HG03135 (cell line): ENCODE data around the gene JPH2.
"Not testable (repeated sequence)": the region's sequence is repeated elsewhere in the genome, so short reads cannot be mapped to it uniquely, and the experiment has no call there.

ENCODE experiments used
- ATAC-seq: cut with Tn5 transposase; IDR thresholded peaks from one replicate; pipeline ENCODE4 v1.9.1; 2021; ENCODE audit warnings: mild to moderate bottlenecking, moderate library complexity; ENCODE audit not compliant: unreplicated experiment

Gene JPH2

GRCh38 chr20:44187054-44187771 lies at the start of gene JPH2:
Gene JPH2 (minus strand): TSS chr20:44187188. CDS start chr20:44186705, 483 bp downstream.
- no peak for ATAC-seq

- ATAC-seq = no peak
Measured at GRCh38 chr20:44235702-44236101, 48.7 kb upstream of the JPH2 start.

GRCh38 chr20:44234566-44235317 lies 47.8 kb upstream of the JPH2 start:
- no peak for ATAC-seq

DNA sequence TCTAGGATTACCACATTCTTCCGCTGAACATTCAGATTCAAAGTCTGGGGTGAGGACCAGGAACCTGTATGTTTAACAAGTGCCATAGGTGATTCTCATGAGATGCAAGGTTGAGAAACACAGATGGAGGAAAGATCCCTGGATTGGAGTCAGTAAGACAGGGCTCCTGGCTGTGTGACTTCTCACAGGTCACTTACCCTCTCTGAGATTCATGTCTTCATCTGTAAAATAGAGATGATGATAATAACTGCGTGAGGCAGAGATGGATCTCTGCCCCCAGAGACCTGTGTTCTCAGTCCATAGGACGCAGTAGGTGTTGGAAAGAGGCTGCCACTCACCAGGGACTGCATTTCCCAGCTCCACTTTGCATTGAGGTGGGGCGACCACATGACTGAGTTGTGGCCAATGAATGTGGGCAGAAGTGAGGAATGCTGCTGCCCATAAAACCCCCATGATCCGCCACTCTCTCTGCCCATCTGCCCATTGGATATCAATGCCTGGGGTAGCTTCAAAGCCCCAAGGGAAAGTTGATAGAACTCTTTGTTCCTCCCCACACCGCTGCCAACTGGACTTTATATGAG lies 46.5 kb upstream of the JPH2 start:
- no peak for ATAC-seq

- not testable (repeated sequence) for ATAC-seq
Measured at GRCh38 chr20:44232469-44232856, 45.5 kb upstream of the JPH2 start.

GRCh38 chr20:44231713-44232468 lies 44.9 kb upstream of the JPH2 start:
- no peak for ATAC-seq

DNA sequence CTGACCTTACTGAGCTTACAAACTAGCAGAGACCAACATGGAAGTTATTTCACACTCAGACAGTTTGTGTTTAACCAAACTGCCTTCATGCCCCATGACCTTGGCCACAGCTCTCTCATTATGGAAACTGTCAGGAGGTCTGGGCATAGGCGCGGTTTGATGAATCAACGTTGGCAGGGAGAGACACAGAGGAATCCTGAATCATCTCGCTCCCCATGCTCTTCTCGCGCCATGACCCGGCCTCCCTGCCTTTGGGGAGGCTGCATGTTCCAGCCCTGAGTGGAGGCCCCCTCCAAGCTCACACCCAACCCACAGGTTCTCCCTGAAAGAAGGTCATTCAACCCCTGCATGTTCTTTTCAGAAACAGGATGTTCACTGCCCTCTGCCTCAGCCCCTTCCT lies 44.2 kb upstream of the JPH2 start:
- no peak for ATAC-seq

DNA sequence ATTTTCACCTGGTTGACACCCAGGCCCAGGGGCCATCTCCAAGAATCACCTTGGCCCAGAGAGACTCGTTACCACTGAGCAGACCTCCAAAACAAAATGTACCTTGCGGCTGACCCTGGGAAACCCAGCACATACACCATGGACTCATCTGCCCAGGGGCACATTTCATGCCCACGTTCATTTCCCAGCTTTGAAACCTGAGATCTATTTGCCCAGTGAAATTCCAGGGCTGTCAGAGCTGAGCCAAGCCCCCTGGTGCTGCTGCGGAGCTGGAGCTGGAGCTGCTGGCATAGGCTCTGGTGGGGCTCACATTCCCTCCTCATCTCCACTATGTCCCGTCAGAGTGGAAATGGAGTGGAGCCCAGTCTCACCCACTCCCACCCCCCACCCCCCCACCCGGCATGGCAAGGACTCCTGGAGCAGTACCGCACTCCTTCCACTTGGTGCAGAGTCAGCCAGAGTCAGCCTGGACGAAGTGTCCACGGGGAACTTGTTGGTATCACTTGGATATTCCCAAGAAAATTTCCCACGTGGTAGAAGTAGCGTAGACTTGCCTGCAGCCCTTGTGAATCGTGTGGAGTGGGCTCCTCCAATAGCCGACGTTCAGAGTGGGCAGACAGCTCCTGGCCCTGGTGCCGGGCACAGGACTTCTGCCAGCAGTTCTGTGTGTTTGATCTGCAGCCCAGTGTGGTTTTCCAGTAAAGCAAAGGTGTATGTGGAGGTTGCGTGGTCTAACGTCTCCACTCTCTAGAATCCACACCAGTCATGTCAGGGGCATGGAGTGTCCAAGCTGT lies 41.7 kb upstream of the JPH2 start:
- ATAC-seq = no peak

DNA sequence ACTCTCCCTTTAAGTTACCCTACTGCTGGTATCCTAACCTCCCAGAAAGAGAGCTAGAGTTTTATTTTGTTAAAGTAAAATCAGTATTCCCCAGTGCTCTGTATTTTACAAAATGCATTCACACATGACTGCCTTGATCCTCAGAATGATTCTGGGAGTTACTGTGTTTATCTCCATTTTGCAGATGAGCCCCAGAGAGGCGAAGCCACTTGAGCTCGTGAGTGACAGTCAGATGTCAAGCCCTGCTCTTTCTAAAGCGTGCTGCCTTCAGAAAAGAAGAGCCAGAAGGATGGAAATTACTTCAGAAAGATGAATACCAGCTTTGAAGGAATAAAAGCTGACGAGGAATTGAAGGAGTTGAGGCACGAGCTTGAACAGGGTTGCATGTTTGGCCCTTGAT lies 37.6 kb upstream of the JPH2 start:
- ATAC-seq = no peak

- no peak for ATAC-seq
Measured at GRCh38 chr20:44223721-44224120, 36.7 kb upstream of the JPH2 start.

- ATAC-seq = no peak
Measured at GRCh38 chr20:44222633-44223368, 35.8 kb upstream of the JPH2 start.

DNA sequence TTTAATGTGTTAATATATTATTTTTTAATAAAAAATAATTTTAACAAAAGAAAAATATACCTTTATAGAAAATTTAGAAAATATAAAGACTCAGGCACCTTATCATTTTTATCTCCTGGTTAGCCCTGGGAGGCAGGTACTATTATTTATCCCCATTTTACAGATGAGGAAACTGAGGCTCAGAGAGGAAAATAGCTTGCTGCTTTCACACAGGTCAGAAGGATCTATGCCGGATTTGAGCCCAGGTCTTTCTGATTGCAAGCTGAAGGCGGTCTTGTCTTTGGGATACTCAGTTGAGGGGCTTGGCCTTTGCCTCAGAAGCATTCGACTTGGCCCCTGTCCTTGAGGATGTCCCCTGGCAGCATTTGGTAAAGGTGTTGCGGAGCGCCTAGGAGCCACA lies 35.0 kb upstream of the JPH2 start:
- no peak for ATAC-seq

DNA sequence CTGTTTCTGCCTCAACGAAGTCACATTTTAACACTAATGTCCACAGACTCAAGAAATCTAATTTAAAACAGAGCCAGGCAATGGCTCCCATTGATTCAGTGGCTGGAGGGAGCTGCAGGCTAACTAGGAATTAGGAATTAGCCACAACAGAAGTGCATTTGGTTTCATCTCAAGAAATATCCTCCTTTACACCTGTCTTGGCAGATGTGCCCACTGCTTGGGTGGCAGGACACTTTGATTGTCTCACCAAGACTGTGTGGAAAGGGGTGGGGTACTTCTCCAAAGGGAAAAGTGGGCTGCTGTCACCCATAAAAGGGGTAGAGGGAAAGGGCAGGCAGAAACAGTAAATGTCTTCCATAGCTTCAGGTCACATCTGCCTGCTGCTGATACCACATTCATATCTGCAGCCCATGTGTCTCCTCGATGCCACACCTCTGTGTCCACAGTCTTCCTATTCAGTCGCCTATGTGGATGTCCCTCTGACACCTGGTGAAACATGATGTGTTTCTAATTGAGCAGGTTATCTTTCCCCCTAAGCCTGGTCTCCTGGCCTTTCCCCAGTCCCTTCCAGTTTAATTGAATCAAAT lies 34.5 kb upstream of the JPH2 start:
- ATAC-seq = no peak

DNA sequence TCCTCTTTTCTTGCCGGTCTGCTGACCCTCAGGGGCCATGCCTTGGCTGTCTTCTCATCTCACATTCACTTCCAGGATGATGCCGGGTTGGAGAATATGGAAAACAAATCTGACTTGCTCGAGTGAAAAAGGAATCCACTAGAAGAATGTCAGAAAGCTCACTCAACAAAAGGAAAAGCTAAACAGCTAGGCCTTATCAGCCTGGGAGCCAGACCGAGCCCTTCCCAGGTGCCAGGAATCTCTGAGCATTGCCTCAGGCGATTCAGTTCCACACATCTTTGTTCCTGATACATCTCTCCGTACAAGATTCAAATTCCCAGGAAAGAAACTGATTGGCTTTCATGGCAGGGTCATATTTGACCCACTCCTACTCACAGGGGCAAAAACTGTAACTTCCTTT lies 32.8 kb upstream of the JPH2 start:
- no peak for ATAC-seq

- no peak for ATAC-seq
Measured at GRCh38 chr20:44219170-44219730, 32.3 kb upstream of the JPH2 start.

- no peak for ATAC-seq
Measured at GRCh38 chr20:44218446-44218845, 31.5 kb upstream of the JPH2 start.

GRCh38 chr20:44217342-44218092 lies 30.5 kb upstream of the JPH2 start:
- ATAC-seq = no peak

GRCh38 chr20:44215125-44215524 lies 28.1 kb upstream of the JPH2 start:
- no peak for ATAC-seq

DNA sequence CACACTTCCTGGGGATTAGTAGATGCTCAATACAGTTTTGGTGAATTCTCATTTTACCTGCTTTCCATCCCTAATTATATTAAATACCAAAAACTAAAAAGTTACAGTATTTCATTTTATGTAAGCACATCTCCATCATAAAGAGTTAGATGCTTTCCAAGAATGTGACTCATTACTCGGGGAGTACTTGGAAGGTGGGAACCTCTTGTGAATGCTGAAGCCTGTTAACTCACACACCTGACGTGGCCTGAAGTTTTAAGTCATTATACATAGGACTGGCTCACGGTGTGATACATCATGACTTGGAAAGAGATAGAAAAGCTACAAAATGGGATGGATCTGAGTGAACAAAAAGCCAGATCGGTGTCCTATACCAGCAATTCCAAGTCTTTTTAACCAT lies 25.8 kb upstream of the JPH2 start:
- no peak for ATAC-seq
